CD4-positive, alpha-beta T cell treated with Interleukin-6 for 4 hours (primary cell): ENCODE results near the gene CPXM2.

Source experiments
- DNase-seq: peaks from one replicate; pipeline ENCODE4 v3.0.0-alpha.2; 2020; ENCODE audit warnings: mixed read lengths

Gene CPXM2

DNA sequence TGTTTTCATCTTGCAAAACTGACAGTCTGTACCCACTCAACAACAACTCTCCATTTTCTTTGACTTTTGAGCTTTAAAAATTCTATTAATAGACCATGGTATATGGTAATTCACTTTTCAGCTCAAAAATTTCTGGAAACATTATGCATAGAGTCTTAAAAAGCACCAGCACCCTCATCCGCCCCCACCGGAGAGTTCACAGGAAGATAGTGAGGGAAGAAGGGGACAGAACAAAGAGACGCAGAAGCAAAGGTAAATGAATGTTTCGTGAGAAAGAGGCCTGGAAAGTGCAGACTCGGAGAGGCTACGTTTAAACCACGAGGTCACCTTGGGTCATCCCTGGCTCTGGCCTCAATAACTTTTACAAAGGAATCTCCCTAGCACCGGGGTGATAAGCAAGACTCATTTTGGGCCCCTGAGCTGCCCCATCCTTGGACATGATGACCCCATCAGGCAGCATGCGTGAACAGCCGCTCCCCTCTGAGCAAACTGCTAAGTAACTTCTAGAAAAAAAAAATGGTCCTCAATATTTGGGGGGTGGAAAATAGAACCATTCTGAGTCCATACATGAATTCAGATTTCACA is 96.3 kb downstream of the CPXM2 start:
- DNase-seq = no peak

DNA sequence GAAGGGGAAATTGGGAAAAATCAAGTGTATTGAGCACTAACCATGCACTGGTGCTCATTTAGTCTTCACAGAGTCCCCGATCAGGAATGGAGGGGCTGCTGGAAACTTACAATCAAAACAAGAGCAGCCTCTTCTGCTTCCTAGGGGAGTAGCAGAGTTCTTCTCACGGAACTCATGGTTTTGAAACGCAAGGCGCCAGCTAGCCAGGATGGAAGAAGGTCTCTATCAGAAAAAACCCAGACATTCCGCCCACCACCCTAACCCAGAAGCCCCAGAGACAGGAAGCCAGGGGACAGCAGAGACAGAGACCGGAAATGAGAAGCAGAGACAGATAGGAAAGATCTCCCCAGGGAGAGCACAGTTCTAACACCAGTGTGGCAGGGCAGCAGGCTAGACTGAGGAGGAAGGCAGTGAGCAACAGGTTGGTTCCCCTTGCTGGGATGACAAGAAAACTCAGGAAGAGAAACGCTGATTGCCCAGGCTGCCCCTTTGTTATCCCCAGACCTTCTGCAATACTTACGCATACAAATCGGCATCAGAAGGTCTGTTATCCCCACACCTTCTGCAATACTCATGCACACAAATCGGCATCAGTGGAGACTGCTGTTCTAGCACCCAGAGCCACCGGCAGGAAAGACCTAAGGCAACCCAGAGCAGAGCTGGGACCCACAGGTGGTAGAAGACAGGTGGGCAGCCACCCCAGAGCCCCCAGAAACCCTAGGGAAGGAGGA is 99.2 kb downstream of the CPXM2 start:
- no peak for DNase-seq

GRCh38 chr10:123790132-123790885 is 101.3 kb downstream of the CPXM2 start:
- no peak for DNase-seq

DNA sequence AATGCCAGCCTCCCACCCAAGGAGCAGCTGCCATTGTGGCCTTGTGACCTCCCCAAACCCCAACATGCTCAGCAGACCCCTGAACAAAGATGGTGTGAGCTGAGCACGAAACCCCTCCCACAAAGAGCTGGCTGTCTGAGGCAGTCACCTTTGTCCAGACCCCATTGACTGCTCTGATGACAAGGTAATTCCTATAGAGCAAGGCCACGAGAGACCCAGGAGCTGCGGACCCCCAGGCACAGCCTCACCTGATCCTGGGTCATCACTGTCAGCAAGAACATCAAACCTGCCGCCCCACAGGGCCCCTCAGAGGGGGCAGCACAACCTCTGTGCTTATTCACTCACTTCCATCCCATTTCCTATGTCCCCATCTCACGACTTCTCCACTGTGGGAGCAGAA is 102.6 kb downstream of the CPXM2 start:
- no peak for DNase-seq

- no peak for DNase-seq
Observed at GRCh38 chr10:123787566-123787965, 104.0 kb downstream of the CPXM2 start.

DNA sequence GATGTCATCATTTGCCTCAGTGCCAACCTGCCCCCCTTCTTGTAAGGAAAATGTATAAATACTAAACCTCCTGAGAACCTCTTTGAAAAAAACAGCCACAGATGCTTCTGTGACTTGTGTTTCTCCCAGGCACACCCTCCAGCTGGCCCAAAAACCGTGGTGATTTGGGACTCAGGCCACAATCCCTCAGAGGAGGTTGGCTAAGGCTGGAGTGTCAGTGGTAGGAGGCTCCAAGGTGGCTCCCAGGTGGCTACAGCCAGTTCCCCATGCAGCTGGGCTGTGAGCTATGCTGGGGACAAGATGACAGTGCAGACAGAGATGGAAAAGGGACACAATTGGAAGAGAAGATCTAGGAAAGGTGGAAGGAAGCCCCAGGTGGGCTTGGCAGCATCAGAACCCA is 104.7 kb downstream of the CPXM2 start:
- DNase-seq = no peak

DNA sequence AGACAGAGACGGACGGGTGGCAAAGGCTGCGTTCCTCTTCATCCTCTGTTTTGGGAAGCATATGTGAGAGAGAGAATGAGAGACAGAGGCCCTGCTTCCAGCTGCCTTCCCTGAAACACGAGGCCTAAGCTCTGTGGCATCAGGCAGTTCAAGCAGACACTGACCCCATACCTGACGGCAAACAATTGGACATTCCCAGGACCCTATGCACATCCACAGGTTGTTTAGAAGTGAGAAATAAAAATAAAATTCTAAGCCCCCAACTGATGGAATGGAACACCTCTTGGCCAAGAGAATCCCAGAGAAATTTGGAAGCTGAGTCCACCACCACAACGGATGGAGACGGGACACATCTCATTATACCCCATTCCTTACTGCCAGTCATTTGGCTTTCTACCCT is 105.3 kb downstream of the CPXM2 start:
- no peak for DNase-seq

GRCh38 chr10:123784646-123785045 is 107.0 kb downstream of the CPXM2 start:
- DNase-seq = no peak

GRCh38 chr10:123784216-123784615 is 107.4 kb downstream of the CPXM2 start:
- DNase-seq = no peak

- no peak for DNase-seq
Observed at GRCh38 chr10:123783296-123783695, 108.3 kb downstream of the CPXM2 start.

DNA sequence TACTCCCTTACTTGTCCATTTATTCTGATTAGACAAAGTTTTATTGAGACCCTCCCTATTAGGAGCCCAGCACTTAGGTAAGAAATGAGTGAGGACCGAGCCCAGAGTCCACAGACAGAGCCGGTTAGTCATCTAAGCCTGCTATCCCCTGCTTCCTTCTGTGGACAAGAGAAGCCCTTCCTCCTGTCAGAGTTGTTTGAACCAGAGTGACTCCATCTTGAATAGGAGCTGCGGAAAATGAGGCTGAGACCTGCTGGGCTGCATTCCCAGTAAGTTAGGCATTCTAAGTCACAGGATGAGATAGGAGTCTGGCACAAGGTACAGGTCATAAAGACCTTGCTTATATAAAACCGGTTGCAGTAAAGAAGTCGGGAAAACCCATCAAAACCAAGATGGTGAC is 109.1 kb downstream of the CPXM2 start:
- DNase-seq = no peak

- DNase-seq = no peak
Observed at GRCh38 chr10:123781956-123782500, 109.6 kb downstream of the CPXM2 start.

GRCh38 chr10:123781324-123781900 is 110.2 kb downstream of the CPXM2 start:
- no peak for DNase-seq

DNA sequence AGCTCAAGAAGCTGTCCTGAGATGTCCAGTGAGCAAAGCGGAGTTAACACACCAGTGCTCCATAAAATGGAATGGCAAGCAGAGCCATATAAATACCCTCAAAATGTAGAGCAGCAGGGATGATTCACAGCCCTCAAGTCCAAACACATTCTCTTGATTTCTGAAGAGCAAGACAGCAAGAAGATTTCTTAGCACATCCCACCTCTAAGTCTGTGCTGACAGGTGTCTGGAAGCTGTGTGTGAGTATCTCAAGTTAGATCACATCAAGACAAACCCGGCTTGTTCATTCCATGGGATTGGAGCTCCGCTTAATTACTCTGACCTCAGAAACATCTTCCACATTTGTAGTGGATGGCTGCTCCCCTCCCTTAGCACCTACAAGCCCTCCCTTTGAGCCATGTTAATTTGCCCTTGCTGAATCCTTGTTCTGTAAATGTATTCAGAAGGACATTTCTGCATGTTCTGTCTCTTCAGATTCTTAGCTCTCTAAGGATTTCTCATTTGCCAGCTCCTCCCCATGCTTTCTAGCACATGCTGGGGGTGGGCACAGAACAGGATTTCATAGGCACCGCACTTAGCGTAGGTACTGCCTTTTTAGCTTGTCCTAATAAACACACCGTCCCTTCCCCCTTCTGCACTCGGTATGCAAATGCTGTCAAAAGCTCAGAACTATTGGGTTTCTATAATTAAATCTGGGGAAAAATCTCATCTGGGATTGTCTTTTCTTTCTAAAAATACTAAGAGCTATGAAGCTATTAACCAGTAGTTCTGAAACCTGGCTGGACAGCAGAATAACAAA is 112.7 kb downstream of the CPXM2 start:
- no peak for DNase-seq

GRCh38 chr10:123777881-123778280 is 113.7 kb downstream of the CPXM2 start:
- DNase-seq = no peak

GRCh38 chr10:123774132-123774742 is 117.4 kb downstream of the CPXM2 start:
- DNase-seq = no peak

DNA sequence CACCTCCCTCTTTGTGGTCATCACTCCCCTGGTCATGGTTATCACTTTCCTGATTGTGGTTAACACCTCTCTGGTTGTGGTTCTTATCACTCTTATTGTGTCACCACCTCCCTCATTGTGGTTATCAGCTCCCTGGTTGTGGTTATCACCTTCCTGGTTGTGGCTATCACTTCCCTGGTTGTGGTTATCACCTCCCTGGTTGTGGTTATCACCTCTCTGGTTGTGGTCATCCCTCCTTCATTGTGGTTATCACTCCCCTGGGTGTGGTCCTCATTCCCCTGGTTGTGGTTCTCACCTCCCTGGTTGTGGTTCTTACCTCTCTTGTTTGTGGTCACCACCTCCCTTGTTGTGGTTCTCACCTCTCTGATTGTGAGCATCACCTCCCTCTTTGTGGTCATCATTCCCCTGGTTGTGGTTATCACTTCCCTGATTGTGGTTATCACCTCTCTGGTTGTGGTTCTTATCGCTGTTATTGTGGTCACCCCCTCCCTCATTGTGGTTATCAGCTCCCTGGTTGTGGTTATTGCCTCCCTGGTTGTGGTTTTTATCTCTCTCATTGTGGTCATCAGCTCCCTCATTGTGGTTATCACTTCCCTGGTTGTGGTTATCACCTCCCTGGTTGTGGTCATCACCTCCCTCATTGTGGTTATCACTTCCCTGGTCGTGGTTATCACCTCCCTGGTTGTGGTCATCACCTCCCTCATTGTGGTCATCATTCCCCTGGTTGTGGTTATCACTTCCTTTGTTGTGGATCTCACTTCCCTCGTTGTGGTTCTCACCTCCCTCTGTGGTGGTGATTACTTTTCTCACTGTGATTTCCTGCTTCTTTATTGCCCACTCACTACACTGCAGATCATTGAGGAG is 118.7 kb downstream of the CPXM2 start:
- DNase-seq = no peak

DNA sequence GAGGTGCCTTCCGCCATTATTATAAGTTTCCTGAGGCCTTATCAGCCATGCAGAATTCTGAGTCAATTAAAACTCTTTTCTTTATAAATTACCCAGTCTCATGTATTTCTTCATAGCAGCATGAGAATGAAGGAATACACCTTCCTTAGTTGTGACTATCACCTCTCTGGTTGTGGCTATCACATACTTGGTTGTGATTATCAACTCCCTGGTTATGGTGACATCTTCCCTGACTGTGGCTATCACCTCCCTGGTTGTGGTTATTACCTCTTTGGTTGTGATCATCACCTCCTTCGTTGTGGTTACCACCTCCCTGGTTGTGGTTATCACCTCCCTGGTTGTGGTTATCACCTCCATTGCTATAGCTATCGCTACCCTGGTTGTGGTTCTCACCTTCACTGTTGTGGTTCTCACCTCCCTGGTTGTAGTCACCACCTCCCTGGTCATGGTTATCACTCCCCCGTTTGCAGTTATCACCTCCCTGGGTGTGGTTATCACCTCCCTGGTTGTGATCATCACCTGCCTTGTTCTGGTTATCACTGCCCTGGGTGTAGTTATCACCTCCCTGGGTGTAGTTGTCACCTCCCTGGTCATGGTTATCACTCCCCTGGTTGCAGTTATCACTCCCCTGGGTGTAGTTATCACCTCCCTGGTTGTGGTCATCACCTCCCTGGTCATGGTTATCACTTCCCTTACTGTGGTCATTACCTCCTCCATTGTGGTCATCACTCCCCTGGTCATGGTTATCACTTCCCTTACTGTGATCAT is 119.5 kb downstream of the CPXM2 start:
- no peak for DNase-seq

DNA sequence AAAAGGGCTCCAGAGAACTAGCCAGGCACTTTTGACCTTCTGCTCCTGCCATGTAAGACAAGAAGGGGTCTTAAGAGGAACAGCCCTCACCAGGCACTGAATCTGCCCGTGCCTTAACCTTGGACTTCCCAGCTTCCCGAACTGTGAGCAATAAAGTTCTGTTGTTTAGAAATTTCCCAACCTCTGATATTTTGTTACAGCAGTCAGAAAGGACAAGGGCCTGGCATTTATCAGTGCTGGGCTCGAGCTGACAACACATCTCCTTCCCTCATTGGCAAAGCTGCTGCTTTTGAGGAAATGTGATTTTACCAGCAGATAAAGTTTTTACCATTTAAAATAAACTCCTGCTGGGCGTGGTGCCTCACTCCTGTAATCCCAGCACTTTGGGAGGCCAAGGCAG is 122.0 kb downstream of the CPXM2 start:
- DNase-seq = no peak

- DNase-seq = no peak
Observed at GRCh38 chr10:123766761-123767160, 124.8 kb downstream of the CPXM2 start.
